Suppressor macrophage treated with lipopolysaccharide for 4 hours (primary cell): ENCODE data around the gene MAML2.

Experiments used
- DNase-seq: peaks from one replicate; pipeline ENCODE4 v3.0.0-alpha.2; 2020

MAML2 gene

GRCh38 chr11:96232132-96232531 is 110.9 kb downstream of the MAML2 start:
- DNase-seq: no peak

- peak; percentile 91 for DNase-seq
Observed at GRCh38 chr11:96230686-96231085, 112.3 kb downstream of the MAML2 start.

GRCh38 chr11:96229354-96229977 is 113.5 kb downstream of the MAML2 start:
- peak; percentile 77 for DNase-seq

- no peak for DNase-seq
Observed at GRCh38 chr11:96228910-96229309, 114.1 kb downstream of the MAML2 start.

GRCh38 chr11:96228473-96228891 is 114.5 kb downstream of the MAML2 start:
- no peak for DNase-seq

- no peak for DNase-seq
Observed at GRCh38 chr11:96227244-96227643, 115.8 kb downstream of the MAML2 start.

- peak; percentile 51 for DNase-seq
Observed at GRCh38 chr11:96223083-96223482, 119.9 kb downstream of the MAML2 start.

- no peak for DNase-seq
Observed at GRCh38 chr11:96222102-96222501, 120.9 kb downstream of the MAML2 start.

GRCh38 chr11:96221244-96222070 is 121.5 kb downstream of the MAML2 start:
- DNase-seq: no peak

GRCh38 chr11:96219981-96220623 is 122.9 kb downstream of the MAML2 start:
- peak; percentile 68 for DNase-seq

GRCh38 chr11:96218901-96219300 is 124.1 kb downstream of the MAML2 start:
- DNase-seq: no peak

- no peak for DNase-seq
Observed at GRCh38 chr11:96218006-96218405, 125.0 kb downstream of the MAML2 start.

GRCh38 chr11:96217206-96217605 is 125.8 kb downstream of the MAML2 start:
- no peak for DNase-seq

- DNase-seq: no peak
Observed at GRCh38 chr11:96215826-96216225, 127.2 kb downstream of the MAML2 start.

GRCh38 chr11:96215110-96215782 is 127.7 kb downstream of the MAML2 start:
- peak; percentile 36 for DNase-seq

- DNase-seq: peak; percentile 31
Observed at GRCh38 chr11:96214777-96215109, 128.3 kb downstream of the MAML2 start.

GRCh38 chr11:96213500-96213899 is 129.5 kb downstream of the MAML2 start:
- no peak for DNase-seq

- no peak for DNase-seq
Observed at GRCh38 chr11:96211436-96211835, 131.6 kb downstream of the MAML2 start.

GRCh38 chr11:96207459-96208449 is 135.2 kb downstream of the MAML2 start:
- DNase-seq: peak; percentile 51

GRCh38 chr11:96206955-96207354 is 136.0 kb downstream of the MAML2 start:
- no peak for DNase-seq

- no peak for DNase-seq
Observed at GRCh38 chr11:96205460-96205809, 137.6 kb downstream of the MAML2 start.
